Measurements from ENCODE around the gene STPG1. TPM values are rescaled to one million over a fixed set of nuclear protein-coding genes. Genes with fewer than 3 reads are reported as not detected.

The STPG1 gene, protein sequence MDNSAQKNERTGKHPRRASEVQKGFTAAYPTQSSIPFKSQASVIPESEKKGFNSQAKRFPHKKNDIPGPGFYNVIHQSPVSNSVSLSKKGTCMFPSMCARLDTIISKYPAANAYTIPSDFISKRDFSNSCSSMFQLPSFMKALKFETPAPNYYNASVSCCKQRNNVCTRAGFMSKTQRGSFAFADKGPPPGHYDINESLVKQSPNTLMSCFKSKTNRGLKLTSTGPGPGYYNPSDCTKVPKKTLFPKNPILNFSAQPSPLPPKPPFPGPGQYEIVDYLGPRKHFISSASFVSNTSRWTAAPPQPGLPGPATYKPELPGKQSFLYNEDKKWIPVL
- 14.4 and 22.0 TPM in 2 replicates for total RNA-seq (2011; cell fraction: chromatin; rRNA removed; ENCODE audit: low replicate concordance)
- total RNA-seq (2011; cell fraction: nucleolus; rRNA removed) = 8.7 and 9.3 TPM in 2 replicates
- total RNA-seq (2011; cell fraction: nucleoplasm; rRNA removed) = 14.4 and 16.4 TPM in 2 replicates
- total RNA-seq (2014; rRNA removed) (6.7 and 7.6 TPM in 2 replicates), total RNA-seq (2014; rRNA removed; fragmentation: Illumina TruSeq; extraction: Trizol) (8.2 and 8.3 TPM in 2 replicates), total RNA-seq (2015; rRNA removed; fragmentation: Illumina TruSeq; extraction: Trizol) (5.1 and 5.5 TPM in 2 replicates), total RNA-seq (2021) (7.2 and 7.6 TPM in 2 replicates), polyA plus RNA-seq (2011; rRNA removed) (7.2 and 8.4 TPM in 2 replicates), polyA plus RNA-seq (2014; fragmentation: Illumina TruSeq; extraction: Trizol) (9.0 and 10.1 TPM in 2 replicates), polyA plus RNA-seq (2014; fragmentation: Nextera tagmentation; extraction: Ambion mirVana) (10 to 100 TPM; 10.4 to 11.9 TPM), polyA plus RNA-seq (2014; rRNA removed) (5.0 and 9.4 TPM in 2 replicates), polyA minus RNA-seq (2011; rRNA and poly(A)+ RNA removed) (7.0 and 7.8 TPM in 2 replicates), Bru-seq, nascent RNA (percentile 59 among the genes with signal in this experiment), BruChase-seq, experiment 1, labeled RNA remaining after a 2-hour chase (percentile 58 among the genes with signal in this experiment), BruChase-seq, experiment 2, labeled RNA remaining after a 6-hour chase (percentile 58 among the genes with signal in this experiment)
- polyA plus RNA-seq (2011; cell fraction: cytosol; rRNA removed) = 4.4 and 5.4 TPM in 2 replicates
- 5.9 and 7.6 TPM in 2 replicates for polyA plus RNA-seq (2011; cell fraction: nucleus; rRNA removed)
- polyA plus RNA-seq (2012) = 6.0 and 8.3 TPM in 2 replicates
- polyA minus RNA-seq (2011; cell fraction: cytosol; rRNA and poly(A)+ RNA removed) = 2.1 and 3.9 TPM in 2 replicates
- 5.4 and 7.0 TPM in 2 replicates for polyA minus RNA-seq (2011; cell fraction: nucleus; rRNA and poly(A)+ RNA removed)
- long read RNA-seq, experiment 1, partial matches to known transcripts = 8 of 17 reads
- long read RNA-seq, experiment 1, other reads (novel, unspliced or antisense) = 9 of 17 reads
- long read RNA-seq, experiment 2, partial matches to known transcripts = 3 of 7 reads
- long read RNA-seq, experiment 2, other reads (novel, unspliced or antisense) = 4 of 7 reads
- long read RNA-seq, experiment 3, partial matches to known transcripts = 4 of 8 reads
- long read RNA-seq, experiment 3, other reads (novel, unspliced or antisense) = 1 of 8 reads

DNA sequence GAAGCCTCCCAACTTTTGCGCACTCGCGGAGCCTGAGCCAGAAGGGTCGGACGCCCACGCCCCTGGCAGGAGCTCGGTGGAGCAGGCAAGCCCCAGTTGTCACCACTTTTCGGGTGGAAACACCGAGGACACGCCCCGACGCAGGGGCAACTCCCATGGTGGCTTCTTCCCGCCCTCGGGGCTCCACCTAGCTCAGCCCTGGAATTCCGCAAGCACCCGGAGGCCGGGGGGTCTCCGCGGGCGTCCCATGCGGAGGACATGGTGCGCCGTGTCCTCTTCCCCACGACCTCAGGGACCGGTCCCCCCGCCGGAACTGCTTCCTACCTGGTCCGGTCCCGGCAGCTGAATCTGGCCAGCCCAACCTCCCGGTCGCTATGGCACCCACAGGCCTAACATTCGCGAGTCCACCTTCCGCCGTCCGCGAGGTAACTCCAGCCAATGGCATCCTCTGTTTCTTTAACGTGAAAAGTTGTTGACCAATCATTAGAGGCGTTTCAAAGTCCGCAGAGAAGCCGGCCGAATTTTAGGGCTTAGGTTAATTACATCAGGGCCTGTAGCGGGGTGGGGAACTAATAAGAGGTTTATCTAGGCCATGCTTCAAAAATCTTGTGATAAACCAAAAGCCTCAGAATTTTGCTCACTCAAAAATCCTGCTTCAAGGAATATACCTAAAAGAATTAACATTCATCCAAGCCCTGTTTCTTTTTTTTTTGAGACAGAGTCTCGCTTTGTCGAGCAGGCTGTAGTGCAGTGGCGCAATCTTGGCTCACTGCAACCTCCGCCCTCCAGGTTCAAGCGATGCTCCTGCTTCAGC, at the start of gene STPG1:
STPG1 (minus strand) TSS at position 433 of the 814 bp plus-strand sequence. CDS start 12,394 bp downstream, outside the sequence.
- Histone ChIP-seq H3K4me3 (peak within 1 kb of the TSS; percentile 61), H3K9me3 (replicated peaks; ENCODE audit: control insufficient read depth, insufficient read depth, low read depth, low read length) (no peaks in the 10 kb centered on the region), H3K36me3 (ENCODE audit: control insufficient read depth, insufficient read depth, low read length) (0 out of 3 replicates have a peak, but pooled peaks cover 3% of the 10 kb centered on the region), H3K9me1 (ENCODE audit: control insufficient read depth, insufficient read depth, low read length) (no peaks in the 10 kb centered on the region), H4K20me1 (replicated peaks; ENCODE audit: control insufficient read depth, insufficient read depth, low read length) (no peaks in the 10 kb centered on the region), H3K27me3 (ENCODE audit: control insufficient read depth in 2 of 2, insufficient read depth in 2 of 2, low read length in 2 of 2) (no peaks in the 10 kb centered on the region), H3K9ac (ENCODE audit: insufficient read depth in 1 of 2, low read depth in 2 of 2, low read length in 2 of 2) (peak within 1 kb of the TSS; percentile 78 to 95), H3K79me2 (ENCODE audit: control insufficient read depth, insufficient read depth, low read length) (peaks cover 37% of the 10 kb centered on the region), H2AFZ (ENCODE audit: low read depth, low read length) (peak within 1 kb of the TSS; percentile 91), H3K4me1 (replicated peaks in 1 of 2; ENCODE audit: control insufficient read depth in 2 of 2, insufficient read depth in 2 of 2, low read length in 2 of 2) (peaks cover 42 to 44% of the 10 kb centered on the region in 2 experiments), H3K4me2 (ENCODE audit: insufficient read depth, low read length) (peak within 1 kb of the TSS; percentile 94), H3K27ac (ENCODE audit: extremely low read depth, low read depth, low read length) (peak within 1 kb of the TSS; percentile 70)
- in situ Hi-C loops (cut with MboI) (no loop called here), intact Hi-C loops (cut with micrococcal nuclease) (no loop called here)
- ATAC-seq (peak; percentile 72), FAIRE-seq (peak; percentile 94), DNase-seq (ENCODE audit: extremely low read depth in 1 of 4, low spot score in 3 of 4) (peak; percentile 95 to 99 (median 97))
- ChIA-PET POLR2A (interaction anchor here (0.6 to 2.5 kb wide), 7 partner anchors 12 to 239 kb away, joined by 3 to 7 read pairs (median 4); no protein-coding TSS in a partner anchor), CTCF (ENCODE audit: low intra/inter-chr PET ratio) (no interaction called here)
- BruUV-seq (replicated peaks) = TSS peak; percentile 76
- WGBS (ENCODE audit: insufficient coverage, low coverage, missing lambda C conversion rate) = 6% methylated on average over 48 of the region's 48 CpGs
- TF ChIP-seq, protein P1, sequence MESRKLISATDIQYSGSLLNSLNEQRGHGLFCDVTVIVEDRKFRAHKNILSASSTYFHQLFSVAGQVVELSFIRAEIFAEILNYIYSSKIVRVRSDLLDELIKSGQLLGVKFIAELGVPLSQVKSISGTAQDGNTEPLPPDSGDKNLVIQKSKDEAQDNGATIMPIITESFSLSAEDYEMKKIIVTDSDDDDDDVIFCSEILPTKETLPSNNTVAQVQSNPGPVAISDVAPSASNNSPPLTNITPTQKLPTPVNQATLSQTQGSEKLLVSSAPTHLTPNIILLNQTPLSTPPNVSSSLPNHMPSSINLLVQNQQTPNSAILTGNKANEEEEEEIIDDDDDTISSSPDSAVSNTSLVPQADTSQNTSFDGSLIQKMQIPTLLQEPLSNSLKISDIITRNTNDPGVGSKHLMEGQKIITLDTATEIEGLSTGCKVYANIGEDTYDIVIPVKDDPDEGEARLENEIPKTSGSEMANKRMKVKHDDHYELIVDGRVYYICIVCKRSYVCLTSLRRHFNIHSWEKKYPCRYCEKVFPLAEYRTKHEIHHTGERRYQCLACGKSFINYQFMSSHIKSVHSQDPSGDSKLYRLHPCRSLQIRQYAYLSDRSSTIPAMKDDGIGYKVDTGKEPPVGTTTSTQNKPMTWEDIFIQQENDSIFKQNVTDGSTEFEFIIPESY (CRISPR knock-in tag; IDR thresholded peaks at IDR 0.05) = no peak
- TF ChIP-seq POU5F1 (IDR thresholded peaks at IDR 0.05; ENCODE audit: borderline replicate concordance, low read depth, low read length, partially characterized antibody) (no peak), ZNF253 (CRISPR knock-in tag; conservative IDR thresholded peaks at IDR 0.05) (no peak), ZFX (CRISPR knock-in tag; IDR thresholded peaks at IDR 0.05) (peak; percentile 90), PHF21A (IDR thresholded peaks at IDR 0.05; ENCODE audit: borderline replicate concordance, low read depth) (peak; percentile 98), BDP1 (IDR thresholded peaks at IDR 0.05; ENCODE audit: insufficient read depth, insufficient read length) (no peak), TAF7 (tag; IDR thresholded peaks at IDR 0.05) (no peak), KLF10 (CRISPR knock-in tag; IDR thresholded peaks at IDR 0.05) (no peak), ZNF212 (CRISPR knock-in tag; IDR thresholded peaks at IDR 0.05) (no peak), RHOXF2B (CRISPR knock-in tag; conservative IDR thresholded peaks at IDR 0.05) (0 out of 2 replicates have a peak, but pooled peaks have one; percentile 32)
- TF ChIP-seq, protein P2, sequence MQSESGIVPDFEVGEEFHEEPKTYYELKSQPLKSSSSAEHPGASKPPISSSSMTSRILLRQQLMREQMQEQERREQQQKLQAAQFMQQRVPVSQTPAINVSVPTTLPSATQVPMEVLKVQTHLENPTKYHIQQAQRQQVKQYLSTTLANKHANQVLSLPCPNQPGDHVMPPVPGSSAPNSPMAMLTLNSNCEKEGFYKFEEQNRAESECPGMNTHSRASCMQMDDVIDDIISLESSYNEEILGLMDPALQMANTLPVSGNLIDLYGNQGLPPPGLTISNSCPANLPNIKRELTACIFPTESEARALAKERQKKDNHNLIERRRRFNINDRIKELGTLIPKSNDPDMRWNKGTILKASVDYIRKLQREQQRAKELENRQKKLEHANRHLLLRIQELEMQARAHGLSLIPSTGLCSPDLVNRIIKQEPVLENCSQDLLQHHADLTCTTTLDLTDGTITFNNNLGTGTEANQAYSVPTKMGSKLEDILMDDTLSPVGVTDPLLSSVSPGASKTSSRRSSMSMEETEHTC (IDR thresholded peaks at IDR 0.05) = no peak
- TF ChIP-seq, protein P3, sequence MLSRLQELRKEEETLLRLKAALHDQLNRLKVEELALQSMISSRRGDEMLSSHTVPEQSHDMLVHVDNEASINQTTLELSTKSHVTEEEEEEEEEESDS (CRISPR knock-in tag; IDR thresholded peaks at IDR 0.05) = no peak
